Endometrial microvascular endothelial cells (primary cell): ENCODE measurements around the gene CORIN. TPM values are rescaled to one million over a fixed set of nuclear protein-coding genes. Genes with fewer than 3 reads are reported as not detected.
"Not testable (repeated sequence)": the region's sequence is repeated elsewhere in the genome, so short reads cannot be mapped to it uniquely, and the experiment has no call there.

Source experiments
- in situ Hi-C: cut with HindIII; loops from 2 replicates; pipeline ENCODE4 v1.10.0; 2017; ENCODE audit warnings: low sequenced_read_pairs, low pct_unique_long_range_greater_than_20kb; ENCODE audit errors: inconsistent ontology term
- total RNA-seq: library from RNA; depleted of rRNA; stranded (reverse); fragments of >200 nt; gene quantifications from one replicate; pipeline ENCODE4 v1.2.3, GENCODE V29; 2015; ENCODE audit errors: inconsistent ontology term

The CORIN gene
- total RNA-seq, 1 donor from 2014 or later: 0.28 TPM

DNA sequence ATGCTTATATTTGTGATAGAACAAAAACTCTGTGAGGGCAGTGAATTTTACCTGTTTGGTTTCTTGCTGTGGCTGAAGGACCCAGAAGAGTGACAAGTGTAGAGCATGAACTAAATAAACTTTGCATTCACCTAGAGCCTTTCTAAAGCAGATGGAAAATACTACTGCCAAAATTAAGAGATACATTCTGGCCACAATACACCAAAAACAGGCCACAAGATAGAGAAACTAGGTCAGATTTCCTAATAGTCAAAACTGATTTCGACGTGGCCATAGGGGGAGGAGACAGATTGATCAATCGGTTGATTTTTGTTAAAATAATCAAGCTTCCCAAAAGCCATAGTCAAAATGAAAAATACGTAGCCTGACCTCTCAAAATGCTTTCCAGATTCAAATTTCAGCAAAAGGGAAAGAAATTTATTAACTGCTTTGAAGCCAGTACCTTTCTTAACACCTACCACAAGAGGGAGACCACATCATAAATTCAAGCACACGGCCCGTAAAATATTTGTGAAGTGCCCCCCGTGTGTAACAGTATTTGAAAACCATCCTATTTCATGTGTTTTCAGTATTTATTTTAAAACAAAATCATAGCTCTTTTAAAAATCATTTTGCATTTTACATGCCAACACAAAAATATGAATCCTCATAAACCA, 132.4 kb downstream of the CORIN start:
- in situ Hi-C loops: no loop called here

DNA sequence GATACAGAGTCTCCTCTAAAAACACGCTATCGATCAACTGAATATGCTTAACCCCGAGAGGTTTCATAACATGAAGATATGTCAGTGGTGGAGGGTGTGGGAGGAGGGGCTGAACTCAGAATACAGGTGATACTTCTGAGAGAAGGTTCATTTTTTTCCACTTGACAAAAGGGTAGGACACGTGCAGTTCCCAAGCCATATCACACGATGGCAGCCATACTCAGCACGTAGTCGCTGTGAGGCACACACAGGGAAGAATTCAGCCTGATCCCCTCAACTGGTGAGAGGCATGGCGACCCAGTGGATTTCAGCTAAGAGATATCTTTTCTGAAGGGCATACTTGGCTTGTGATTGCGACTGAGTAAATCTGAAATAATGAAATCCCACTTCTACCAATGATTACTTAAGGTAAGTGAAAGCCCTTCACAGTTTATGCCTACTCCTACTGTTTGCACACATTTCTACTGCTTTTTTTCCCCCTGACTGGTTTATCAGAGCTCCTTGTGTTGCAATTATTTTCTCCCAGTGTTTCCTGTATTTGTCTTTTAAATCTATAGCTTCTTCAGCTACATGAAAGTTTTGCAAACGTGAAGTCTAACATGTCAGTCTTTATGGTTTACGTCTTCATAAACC, 133.1 kb downstream of the CORIN start:
- in situ Hi-C loops: no loop called here

DNA sequence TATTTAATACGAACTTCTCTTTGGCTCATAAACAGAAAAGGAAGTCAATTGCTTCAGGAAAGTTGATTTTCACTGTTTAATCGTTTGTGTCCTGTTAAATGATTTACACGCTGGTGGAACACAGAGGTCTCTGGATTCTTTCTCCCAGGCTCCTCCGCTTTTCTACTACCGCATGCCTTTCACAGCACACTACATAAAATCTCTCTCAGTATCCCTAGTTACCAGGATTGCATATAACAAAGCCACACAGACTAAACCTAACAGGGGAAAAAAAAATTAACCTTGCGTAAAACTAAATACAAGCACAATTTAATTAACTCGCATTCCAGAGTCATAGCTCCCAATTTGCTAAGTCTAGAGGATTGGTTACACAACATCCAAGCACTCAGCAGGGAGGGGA, 133.9 kb downstream of the CORIN start:
- in situ Hi-C loops: no loop called here

DNA sequence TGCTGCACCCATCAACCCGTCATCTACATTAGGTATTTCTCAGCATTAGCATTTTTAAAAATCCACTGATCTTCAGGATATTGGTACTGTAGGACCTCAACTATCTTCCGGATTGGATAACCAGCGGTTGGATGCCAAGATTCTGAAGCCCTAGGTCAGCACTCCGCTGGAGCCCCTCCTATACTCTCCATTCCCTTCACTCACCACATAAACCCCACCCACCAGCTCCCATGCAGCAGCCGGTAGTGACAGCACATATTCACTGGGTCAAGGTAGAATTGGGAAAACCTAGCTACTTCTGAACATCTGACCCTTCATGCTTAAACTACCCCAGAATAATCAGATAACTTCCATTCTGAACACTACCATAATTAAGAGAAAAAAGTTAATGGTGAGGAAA, 134.9 kb downstream of the CORIN start:
- in situ Hi-C loops: no loop called here

DNA sequence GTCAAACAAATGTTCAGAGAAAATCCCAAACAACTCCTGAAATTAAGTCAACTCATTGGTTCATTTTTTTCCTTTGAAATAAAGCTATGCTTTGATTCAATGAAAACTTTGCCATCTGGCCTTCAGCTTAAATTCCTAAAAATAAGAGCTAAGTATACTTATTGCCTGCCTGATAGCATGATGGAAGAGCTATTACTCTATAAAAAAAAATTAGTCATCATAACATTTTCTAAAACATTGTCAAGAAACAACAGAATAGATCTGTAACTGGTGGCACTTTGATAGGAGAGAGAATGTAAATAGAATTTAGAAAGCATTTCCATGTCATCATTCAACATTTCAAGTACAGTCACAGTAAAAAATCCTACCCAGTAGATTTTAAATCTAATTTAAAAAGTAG, 136.6 kb downstream of the CORIN start:
- in situ Hi-C loops: no loop called here

DNA sequence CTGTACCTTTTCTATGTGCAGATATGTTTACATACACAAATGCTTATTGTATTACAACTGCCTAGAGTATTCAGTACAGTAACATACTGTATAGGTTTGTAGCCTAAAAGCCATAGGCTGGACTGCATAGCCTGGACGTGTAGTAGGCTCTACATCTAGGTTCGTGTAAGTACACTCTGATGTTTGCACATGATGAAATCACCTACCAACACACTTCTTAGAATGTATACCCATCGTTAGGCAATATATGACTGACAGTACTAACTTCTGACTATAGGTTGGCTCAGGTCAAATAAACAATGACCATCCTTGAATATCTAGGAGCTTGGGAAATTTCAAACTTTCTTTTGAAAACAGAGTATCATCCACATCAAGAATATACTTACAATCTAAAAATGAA, 139.0 kb downstream of the CORIN start:
- in situ Hi-C loops: no loop called here

DNA sequence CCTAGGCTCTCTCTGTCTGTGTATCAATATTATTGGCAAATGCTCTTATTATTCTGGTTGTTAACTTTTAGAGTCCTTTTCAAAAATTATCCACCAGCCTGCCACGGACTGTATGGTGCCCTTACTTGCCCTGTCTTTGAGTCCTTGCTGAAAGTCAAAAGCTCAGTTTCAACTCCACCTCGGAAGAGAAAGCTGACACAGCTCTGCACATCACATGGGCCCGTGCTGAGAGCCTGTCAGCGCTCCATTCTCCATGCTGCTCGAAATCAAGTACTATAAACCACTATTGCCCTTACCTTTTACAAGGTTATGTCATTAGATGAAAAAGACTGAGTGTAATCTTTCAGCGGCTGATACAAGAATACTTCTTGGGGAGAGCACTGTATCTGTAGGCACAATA, 141.0 kb downstream of the CORIN start:
- in situ Hi-C loops: no loop called here

DNA sequence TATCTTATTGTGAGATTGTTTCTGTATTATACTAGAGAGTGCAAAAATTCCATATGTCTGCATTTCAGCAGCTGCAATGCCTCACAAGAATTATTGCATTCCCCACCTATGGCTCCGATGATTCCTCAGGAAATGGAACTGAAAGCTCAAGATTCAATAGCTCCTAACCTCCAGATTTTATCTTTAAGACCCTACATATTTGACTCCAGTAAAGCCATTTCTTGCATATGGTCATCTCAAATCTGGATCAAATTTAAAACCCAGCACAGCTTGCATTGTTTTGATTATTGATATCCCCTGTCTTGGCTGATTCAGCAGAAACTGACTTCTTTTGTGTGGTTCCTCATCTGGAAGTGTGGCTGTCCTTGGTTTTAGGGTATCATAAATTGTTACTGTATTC, 142.6 kb downstream of the CORIN start:
- in situ Hi-C loops: no loop called here

DNA sequence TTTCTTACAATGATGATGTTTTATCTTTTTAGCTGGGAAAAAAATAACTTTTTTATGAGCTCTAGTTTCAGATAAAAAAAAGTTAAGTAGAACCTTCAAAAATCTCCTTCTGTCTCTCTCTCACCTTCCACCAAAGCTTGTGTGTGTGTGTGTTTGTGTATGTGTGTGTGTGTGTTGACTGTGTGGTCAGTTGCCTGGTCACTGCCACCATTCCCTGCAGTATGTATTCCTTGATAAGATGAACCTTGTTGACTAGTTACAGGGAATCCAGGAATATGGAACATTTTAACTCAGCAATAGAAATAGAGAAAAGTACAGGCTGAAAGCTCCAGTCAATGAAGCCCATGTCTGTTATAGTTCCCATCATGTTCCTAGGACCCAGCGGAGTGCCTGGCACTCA, 143.5 kb downstream of the CORIN start:
- in situ Hi-C loops: no loop called here

DNA sequence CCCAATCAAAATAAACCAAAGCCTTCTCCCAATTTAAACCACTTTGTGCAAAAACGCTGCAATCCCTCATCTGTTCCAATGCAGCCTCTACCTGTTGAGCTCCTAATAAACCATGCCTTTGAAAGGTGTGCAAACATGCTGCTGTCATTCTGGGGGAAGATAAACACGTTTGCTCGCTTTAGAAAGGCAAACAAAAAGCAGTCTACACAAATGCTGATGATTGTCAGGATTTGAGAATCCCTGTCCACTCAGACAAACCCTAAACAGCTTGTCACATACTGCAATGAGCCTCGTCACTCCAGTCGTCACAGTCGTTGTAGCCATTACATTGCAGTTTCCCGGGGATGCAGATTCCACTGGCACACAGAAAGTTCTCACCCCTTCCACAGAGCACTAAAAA, 145.2 kb downstream of the CORIN start:
- in situ Hi-C loops: no loop called here

DNA sequence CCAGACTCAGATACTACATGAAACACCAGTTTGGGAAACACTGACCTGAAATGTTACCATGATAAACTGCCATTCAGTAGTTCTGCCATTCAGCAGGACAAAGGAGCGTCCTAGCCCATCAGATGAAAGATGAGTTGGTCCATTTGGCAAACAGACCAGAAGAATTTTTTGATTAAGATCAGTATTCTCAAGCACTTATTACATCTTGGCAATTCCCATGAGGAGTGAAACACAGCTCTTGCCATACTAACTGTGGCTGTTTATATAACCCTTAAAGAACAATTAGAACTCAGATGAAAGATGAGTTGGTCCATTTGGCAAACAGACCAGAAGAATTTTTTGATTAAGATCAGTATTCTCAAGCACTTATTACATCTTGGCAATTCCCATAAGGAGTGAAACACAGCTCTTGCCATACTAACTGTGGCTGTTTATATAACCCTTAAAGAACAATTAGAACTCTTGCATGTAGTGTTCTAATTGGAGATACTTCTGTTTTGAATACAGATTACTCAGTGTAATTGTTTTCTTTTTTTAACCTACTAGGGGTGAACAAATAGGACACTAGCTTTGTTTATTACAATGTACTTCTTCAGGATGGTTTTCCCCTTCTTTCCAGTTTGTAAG, 146.0 kb downstream of the CORIN start:
- in situ Hi-C loops: not testable (repeated sequence)

DNA sequence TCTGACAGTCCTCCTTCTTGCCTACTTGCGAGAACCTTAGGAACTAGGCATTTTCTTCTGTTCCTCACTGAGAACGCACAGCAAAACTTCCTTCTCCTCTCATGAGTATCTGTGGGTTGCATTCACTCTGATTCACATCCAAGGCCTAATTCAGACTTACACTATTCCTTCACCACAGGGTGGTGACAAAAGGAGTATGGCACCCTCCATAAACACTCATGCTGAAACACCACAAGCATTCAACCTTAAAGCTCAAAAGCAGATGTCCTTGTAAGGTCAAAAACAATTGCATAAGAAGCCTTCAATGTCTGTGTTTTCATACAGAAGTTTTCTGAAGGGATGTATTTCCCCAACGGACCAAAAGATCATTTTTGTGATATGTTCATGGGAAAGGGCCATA, 147.3 kb downstream of the CORIN start:
- in situ Hi-C loops: no loop called here

DNA sequence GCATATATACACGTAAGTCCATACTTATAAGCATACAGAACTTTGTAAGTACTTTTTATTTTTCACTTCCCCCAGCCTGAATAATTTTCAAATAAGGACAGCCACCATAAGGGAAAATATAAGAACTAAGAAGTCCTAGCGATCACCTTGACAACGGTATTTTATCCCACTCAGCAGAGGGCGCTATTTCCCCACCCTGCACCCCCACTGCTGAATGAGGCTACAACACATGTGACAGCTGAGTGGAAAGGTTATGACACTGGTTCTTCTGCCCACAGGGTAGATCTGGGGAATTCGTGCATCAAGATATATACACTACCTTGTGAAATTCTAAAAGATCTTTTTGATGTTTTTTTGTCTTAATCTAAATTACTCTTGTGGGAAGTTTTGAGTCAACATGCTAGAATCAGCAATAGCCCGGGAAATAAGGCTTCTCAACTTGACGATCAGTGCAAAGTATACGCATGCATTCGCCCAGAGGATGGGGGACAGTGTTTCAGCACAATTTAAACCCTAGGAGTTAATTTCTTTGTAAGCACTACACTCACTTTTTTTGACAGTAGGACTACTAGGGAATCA, 151.5 kb downstream of the CORIN start:
- in situ Hi-C loops: no loop called here

DNA sequence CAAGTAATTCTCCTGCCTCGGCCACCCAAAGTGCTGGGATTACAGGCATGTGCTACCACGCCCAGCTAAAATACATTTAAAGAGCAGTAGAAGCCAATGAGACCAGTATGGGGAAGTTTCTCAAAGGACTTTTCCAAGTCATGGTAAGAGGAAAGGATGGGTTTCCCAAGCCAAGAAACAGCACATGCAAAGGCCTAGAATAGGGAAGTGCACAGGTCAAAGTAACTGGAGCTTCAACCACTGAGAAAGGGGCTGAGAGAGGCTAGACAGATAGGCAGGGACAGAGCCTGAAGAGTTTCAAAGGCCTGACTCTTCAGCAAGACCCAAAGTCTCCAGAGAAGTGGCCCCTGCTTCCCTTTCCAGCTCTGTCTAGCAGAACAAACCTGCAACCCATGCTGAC, 162.1 kb downstream of the CORIN start:
- in situ Hi-C loops: no loop called here

DNA sequence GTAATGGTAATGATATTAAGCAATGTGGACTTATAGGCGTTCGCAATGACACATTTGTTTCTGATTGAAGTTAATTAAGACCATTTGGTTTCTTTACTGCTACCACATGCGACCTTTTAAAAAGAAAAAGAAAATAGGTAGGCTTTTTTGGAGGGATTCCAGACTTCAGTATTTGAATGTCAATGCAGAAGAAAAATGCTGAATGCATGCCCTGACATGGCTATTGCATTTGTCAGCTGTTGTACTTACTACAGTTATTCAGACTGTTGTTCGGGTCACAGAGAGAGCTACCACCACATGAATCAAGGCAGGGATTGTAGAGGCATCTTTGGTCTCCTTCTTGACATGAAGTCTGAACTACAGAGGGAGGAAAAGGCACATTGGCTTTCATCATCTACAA, 163.7 kb downstream of the CORIN start:
- in situ Hi-C loops: no loop called here

DNA sequence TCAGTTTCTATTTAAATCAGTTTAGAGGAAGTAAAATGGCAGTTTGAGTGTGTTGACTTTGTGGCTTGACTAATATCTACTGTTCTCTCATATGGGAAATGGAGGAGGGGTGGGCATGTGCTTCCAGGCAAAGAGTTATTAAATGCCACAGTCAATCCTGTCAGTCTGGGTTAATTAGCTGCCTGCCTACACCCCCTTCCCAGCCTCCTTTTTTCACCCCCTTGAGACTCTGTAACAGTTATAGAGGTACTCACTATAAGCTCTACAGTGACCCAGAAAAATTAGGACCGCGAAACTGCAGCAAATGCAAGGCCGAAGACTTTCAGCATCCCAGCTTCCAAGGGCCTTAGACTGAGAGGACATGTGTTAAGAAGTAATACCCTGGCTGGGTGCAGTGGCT, 165.2 kb downstream of the CORIN start:
- in situ Hi-C loops: no loop called here

DNA sequence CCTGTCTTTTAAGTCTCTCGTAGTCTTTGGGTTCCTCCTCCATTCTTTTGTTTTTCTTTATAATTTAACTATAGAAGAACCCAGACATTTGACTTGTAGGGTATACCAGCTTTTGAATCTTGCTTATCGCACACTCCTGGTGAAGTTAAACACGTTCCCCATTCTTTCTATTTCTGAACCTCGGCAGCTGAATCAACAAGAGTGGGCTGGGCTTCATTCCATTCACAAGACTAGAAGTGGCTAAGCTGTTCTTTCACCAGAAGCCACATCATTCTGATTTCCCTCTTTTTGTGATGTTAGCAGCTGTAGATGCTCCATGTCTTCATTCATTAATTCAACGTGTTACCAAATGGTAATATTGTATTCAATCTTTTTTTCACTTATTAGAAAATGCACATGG, 167.9 kb downstream of the CORIN start:
- in situ Hi-C loops: no loop called here

DNA sequence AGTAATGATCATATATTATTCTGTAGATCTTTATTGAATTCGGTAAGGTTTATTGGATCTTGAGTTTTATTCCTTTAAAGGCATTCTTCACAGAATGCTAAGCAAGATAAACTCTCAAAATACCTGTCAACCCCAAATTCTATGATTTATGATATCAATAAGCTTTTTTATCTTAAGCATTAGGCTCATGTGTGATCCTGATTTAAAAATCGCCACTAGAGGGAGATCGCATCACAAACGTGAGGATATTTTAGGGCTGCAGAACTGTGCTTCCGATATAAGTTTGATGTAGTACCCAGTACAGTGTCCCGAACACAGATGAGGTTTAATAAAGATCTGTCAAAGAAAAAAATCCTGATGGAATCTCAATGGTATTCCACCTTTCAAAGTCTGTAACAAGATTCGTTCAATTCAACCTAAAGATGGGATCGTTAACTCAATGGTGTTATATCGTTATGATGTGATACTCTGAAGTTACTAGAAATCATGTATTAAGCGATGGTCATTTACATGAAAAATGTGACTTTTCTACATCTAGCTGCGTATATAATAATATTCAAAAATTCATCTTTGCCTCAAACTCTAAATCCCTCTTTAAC, 169.0 kb downstream of the CORIN start:
- in situ Hi-C loops: no loop called here

DNA sequence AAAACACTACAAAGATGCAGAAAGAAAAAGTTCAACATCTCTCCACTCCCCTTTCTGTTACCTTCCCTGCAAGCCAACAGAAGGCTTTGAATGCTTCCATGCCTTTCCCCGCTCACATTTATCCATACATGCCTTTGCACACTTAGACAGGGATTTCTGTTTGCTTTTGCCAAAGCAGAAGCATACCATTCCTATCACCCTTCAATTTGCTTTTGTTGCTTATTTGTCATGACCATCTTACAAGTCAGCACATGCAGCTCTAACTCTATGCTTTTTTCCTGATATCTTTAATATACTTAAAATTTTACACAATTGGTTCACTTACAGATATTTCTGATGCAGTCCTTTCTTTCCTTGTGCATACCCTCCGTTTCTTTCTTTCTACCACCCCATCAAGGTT, 169.6 kb downstream of the CORIN start:
- in situ Hi-C loops: no loop called here

DNA sequence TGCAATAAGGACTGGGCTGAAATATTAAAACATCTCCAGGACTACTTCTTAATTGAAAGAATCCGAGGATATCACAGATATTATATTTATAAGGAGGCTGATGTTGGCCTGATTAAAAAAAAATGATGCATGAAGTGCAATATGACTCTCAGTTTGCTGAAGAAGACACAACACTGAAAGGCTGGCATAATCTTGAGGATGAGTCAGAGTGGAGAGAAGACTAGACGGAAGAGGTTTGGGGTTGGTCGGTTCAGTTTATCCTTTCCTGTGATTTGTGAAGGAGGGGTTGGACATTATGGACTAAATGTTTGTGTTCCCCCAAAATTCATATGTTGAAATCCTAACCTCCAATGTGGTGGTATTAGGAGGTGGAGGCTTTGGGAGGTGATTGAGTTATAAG, 170.3 kb downstream of the CORIN start:
- in situ Hi-C loops: no loop called here
